Measurements from ENCODE around the gene LGI2. TPM values are rescaled to one million over a fixed set of nuclear protein-coding genes. Genes with fewer than 3 reads are reported as not detected.

The LGI2 gene
- total RNA-seq, 1 experiment from 2014 or later: 1.4 TPM

GRCh38 chr4:24968278-24968677 is 62.5 kb downstream of the LGI2 start:
- Histone ChIP-seq H4K20me1 (ENCODE audit: control insufficient read depth, insufficient read depth, insufficient read length) (no peaks in the 10 kb centered on the region), H3K14ac (ENCODE audit: insufficient read depth, low read length) (no peak overlapping the region), H3K56ac (ENCODE audit: insufficient read length, low read depth, low read length) (no peak overlapping the region), H2BK20ac (ENCODE audit: low read depth, low read length, poor library complexity, severe bottlenecking) (no peak overlapping the region), H2AK5ac (ENCODE audit: insufficient read length, low read length) (no peak overlapping the region), H3K4ac (ENCODE audit: low read depth, low read length) (no peak overlapping the region), H3K23me2 (ENCODE audit: insufficient read length, low read depth, low read length, poor library complexity, severe bottlenecking) (no peaks in the 10 kb centered on the region), H3T11ph (ENCODE audit: low read length) (no peak overlapping the region), H2BK5ac (ENCODE audit: insufficient read length, low read length) (no peak overlapping the region), H2AFZ (ENCODE audit: low read length) (no peak overlapping the region), H4K5ac (ENCODE audit: insufficient read length, low read depth, low read length) (no peak overlapping the region), H3K27ac (ENCODE audit: insufficient read length, low read depth, low read length) (no peak overlapping the region), H3K79me1 (ENCODE audit: insufficient read depth, low read depth, low read length, poor library complexity, severe bottlenecking) (no peaks in the 10 kb centered on the region), H4K8ac (replicated peaks; ENCODE audit: insufficient read length, low read depth, low read length) (no peak overlapping the region), H3K79me2 (ENCODE audit: insufficient read depth, low read length) (no peaks in the 10 kb centered on the region), H3K4me2 (ENCODE audit: insufficient read depth, insufficient read length, low read length) (no peak overlapping the region), H3K23ac (ENCODE audit: insufficient read length, low read depth, low read length) (no peak overlapping the region), H2BK12ac (ENCODE audit: insufficient read length, low read depth, low read length) (no peak overlapping the region), H3K18ac (ENCODE audit: insufficient read length, low read depth, low read length) (no peak overlapping the region), H3K27me3 (ENCODE audit: insufficient read depth, low read length) (no peaks in the 10 kb centered on the region), H3K4me1 (ENCODE audit: insufficient read depth, low read length) (no peaks in the 10 kb centered on the region), H3K9ac (ENCODE audit: extremely low read depth, insufficient read length, low read length) (no peak overlapping the region), H2BK120ac (ENCODE audit: low read depth, low read length, poor library complexity, severe bottlenecking) (no peak overlapping the region), H3K9me3 (ENCODE audit: control insufficient read depth, low read depth, low read length) (peaks cover 13% of the 10 kb centered on the region), H4K91ac (ENCODE audit: insufficient read length, low read depth, low read length) (no peak overlapping the region), H2BK15ac (ENCODE audit: low read depth, low read length) (no peak overlapping the region)
- H3K4me1 Mint-ChIP-seq: peaks cover 5 to 6% of the 10 kb centered on the region in 2 experiments
- no peak overlapping the region for H3K4me3 Mint-ChIP-seq
- peaks cover 39 to 40% of the 10 kb centered on the region in 2 experiments for H3K9me3 Mint-ChIP-seq
- H3K27ac Mint-ChIP-seq: no peak overlapping the region
- peaks cover 4% of the 10 kb centered on the region for H3K27me3 Mint-ChIP-seq (ENCODE audit: low read depth)
- WGBS (ENCODE audit: extremely low coverage, insufficient read length, low lambda C conversion rate): no CpG with 5 or more reads among the region's 6 CpGs
- peaks cover 11 to 39% (median 30%) of the 10 kb centered on the region in 3 experiments for H3K36me3 Mint-ChIP-seq (ENCODE audit: insufficient read depth in 1 of 3, low read depth in 3 of 3)
- DNase-seq: no peak
- TF ChIP-seq, protein P1, sequence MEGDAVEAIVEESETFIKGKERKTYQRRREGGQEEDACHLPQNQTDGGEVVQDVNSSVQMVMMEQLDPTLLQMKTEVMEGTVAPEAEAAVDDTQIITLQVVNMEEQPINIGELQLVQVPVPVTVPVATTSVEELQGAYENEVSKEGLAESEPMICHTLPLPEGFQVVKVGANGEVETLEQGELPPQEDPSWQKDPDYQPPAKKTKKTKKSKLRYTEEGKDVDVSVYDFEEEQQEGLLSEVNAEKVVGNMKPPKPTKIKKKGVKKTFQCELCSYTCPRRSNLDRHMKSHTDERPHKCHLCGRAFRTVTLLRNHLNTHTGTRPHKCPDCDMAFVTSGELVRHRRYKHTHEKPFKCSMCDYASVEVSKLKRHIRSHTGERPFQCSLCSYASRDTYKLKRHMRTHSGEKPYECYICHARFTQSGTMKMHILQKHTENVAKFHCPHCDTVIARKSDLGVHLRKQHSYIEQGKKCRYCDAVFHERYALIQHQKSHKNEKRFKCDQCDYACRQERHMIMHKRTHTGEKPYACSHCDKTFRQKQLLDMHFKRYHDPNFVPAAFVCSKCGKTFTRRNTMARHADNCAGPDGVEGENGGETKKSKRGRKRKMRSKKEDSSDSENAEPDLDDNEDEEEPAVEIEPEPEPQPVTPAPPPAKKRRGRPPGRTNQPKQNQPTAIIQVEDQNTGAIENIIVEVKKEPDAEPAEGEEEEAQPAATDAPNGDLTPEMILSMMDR (conservative IDR thresholded peaks at IDR 0.05): no peak
